K562 (cell line): ENCODE data around the gene ATP5PD. TPM values are rescaled to one million over a fixed set of nuclear protein-coding genes. Genes with fewer than 3 reads are reported as not detected.

Experiments used
- E2F6 ChIP-seq, 2 experiments: IDR thresholded peaks; 2 replicates each; pipeline ENCODE4 v1.6.1; 2011; ENCODE audit warnings: borderline replicate concordance in 1 of 2, control low read depth in 1 of 2, low read depth in 1 of 2, low read length in 1 of 2, mild to moderate bottlenecking in 1 of 2, mixed read lengths in 1 of 2, moderate library complexity in 1 of 2; ENCODE audit not compliant: insufficient read depth in 1 of 2, insufficient read length in 1 of 2, poor library complexity in 1 of 2, severe bottlenecking in 1 of 2; ENCODE audit errors: extremely low read depth in 1 of 2
- RAD21 ChIP-seq, 2 experiments: fragments of 250-450 bp in 1 of 2; fragments of 450-650 bp in 1 of 2; sonication (Bioruptor Pico) in 1 of 2; formaldehyde crosslinking in 1 of 2; IDR thresholded peaks in 1 of 2; conservative IDR thresholded peaks in 1 of 2; 2 replicates each; pipeline versions ENCODE4 v1.4.0 to v1.8.0; 2020 to 2022; ENCODE audit warnings: mild to moderate bottlenecking in 2 of 2, moderate library complexity in 1 of 2
- REST ChIP-seq, 2 experiments: fragments of 450-650 bp; formaldehyde crosslinking in 1 of 2; IDR thresholded peaks; 2 replicates each; pipeline versions ENCODE4 v1.4.0 to v1.6.1; 2014 to 2020; ENCODE audit warnings: mild to moderate bottlenecking in 2 of 2, borderline replicate concordance in 1 of 2, low read depth in 1 of 2
- polyA plus RNA-seq, 8 experiments: library from polyadenylated mRNA; depleted of rRNA in 4 of 8; stranded (reverse) in 5 of 8; unstranded in 3 of 8; fragments of >200 nt; fragmentation: Nextera tagmentation in 2 of 8; fragmentation: Illumina TruSeq in 1 of 8; extraction: Ambion mirVana in 2 of 8; extraction: Trizol in 1 of 8; gene quantifications; 2 replicates each; pipeline versions ENCODE4 v1.2.1 to v1.2.3, GENCODE V29; 2011 to 2014; ENCODE audit warnings: inconsistent platforms in 1 of 8, missing spikeins in 1 of 8
- total RNA-seq, 7 experiments: library from RNA; depleted of rRNA in 6 of 7; stranded (reverse); fragments of >200 nt in 6 of 7; fragmentation: Illumina TruSeq in 2 of 7; extraction: Trizol in 2 of 7; gene quantifications; 2 replicates each; pipeline versions ENCODE4 v1.2.1 to v1.2.3, GENCODE V29; 2011 to 2021; ENCODE audit warnings: low replicate concordance in 1 of 7

ATP5PD gene
- total and polyA plus RNA-seq, 9 of the 15 experiments (the other 6 are each of a cell fraction or from before 2014, with no cell fraction given): 271 to 828 (median 432) TPM

GRCh38 chr17:75069783-75070182, 23.0 kb upstream of the ATP5PD start (continued):
- TF ChIP-seq REST (IDR thresholded peaks at IDR 0.05; ENCODE audit: borderline replicate concordance) (peak; percentile 57; the same call in 1 of the 2 replicates), REST (CRISPR knock-in tag; IDR thresholded peaks at IDR 0.05; ENCODE audit: low read depth) (no peak), E2F6 (IDR thresholded peaks at IDR 0.05; ENCODE audit: borderline replicate concordance in 1 of 2, extremely low read depth in 1 of 2, insufficient read depth in 1 of 2, insufficient read length in 1 of 2, low read depth in 1 of 2, low read length in 1 of 2, poor library complexity in 1 of 2, severe bottlenecking in 1 of 2) (no peak), RAD21 (CRISPR knock-in tag; conservative IDR thresholded peaks at IDR 0.05 in 1 of 2, IDR thresholded peaks at IDR 0.05 in 1 of 2) (peak; percentile 51 to 56)
- TF ChIP-seq, all 486 proteins: peak for 3
